ENCODE data around the gene KRTAP4-7.
A peak's percentile ranks its signal among the peaks of the same experiment; 100 is the strongest.
"Not testable (repeated sequence)": the region's sequence is repeated elsewhere in the genome, so short reads cannot be mapped to it uniquely, and the experiment has no call there.

Gene KRTAP4-7

GRCh38 chr17:41052566-41052965 is 31.4 kb upstream of the KRTAP4-7 start:
- in situ Hi-C loops (cut with HindIII; ENCODE audit: low sequenced_read_pairs): no loop called here
- TF ChIP-seq, protein P1, sequence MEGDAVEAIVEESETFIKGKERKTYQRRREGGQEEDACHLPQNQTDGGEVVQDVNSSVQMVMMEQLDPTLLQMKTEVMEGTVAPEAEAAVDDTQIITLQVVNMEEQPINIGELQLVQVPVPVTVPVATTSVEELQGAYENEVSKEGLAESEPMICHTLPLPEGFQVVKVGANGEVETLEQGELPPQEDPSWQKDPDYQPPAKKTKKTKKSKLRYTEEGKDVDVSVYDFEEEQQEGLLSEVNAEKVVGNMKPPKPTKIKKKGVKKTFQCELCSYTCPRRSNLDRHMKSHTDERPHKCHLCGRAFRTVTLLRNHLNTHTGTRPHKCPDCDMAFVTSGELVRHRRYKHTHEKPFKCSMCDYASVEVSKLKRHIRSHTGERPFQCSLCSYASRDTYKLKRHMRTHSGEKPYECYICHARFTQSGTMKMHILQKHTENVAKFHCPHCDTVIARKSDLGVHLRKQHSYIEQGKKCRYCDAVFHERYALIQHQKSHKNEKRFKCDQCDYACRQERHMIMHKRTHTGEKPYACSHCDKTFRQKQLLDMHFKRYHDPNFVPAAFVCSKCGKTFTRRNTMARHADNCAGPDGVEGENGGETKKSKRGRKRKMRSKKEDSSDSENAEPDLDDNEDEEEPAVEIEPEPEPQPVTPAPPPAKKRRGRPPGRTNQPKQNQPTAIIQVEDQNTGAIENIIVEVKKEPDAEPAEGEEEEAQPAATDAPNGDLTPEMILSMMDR (IDR thresholded peaks at IDR 0.05; ENCODE audit: low read depth, low read length, missing control alignments): no peak
- DNase-seq (ENCODE audit: low read depth): no peak

GRCh38 chr17:41054025-41054424 is 29.9 kb upstream of the KRTAP4-7 start:
- TF ChIP-seq, protein P1 (IDR thresholded peaks at IDR 0.05; ENCODE audit: low read depth, low read length, missing control alignments): no peak
- DNase-seq (ENCODE audit: low read depth): no peak
- H3K4me3 ChIP-seq (ENCODE audit: low read depth, low read length): no peak overlapping the region
- in situ Hi-C loops (cut with HindIII; ENCODE audit: low sequenced_read_pairs): no loop called here

More at GRCh38 chr17:41052566-41052965, 31.4 kb upstream of the KRTAP4-7 start:
- H3K4me3 ChIP-seq (ENCODE audit: low read depth, low read length): no peak overlapping the region

GRCh38 chr17:41054556-41054955 is 29.4 kb upstream of the KRTAP4-7 start:
- H3K4me3 ChIP-seq (ENCODE audit: low read depth, low read length); in situ Hi-C loops (cut with HindIII; ENCODE audit: low sequenced_read_pairs); DNase-seq (ENCODE audit: low read depth): not testable (repeated sequence)

DNA sequence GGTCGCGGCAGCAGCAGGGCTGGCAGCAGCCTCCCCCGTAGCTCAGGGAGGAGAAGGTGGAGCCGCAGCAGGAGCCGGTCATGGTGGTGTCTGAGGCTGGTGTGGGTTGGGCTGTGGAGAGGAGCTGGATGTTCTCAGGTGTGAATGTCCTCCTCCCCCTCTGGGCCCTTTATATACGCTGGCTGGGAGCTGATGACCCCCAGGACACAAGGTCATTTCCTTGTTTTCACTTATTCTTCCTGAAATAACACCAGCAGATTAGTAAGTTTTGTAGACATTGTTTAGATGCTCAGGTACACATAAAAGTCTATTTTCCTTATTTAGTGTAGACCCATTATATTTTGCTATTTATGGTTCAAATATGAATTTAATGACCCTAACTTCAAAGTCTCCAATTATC is 28.8 kb upstream of the KRTAP4-7 start, which contains the start of gene KRTAP2-2:
Gene KRTAP2-2 (minus strand): TSS at position 101 of the 400 bp plus-strand sequence. CDS start 19 bp downstream, at position 82.
- in situ Hi-C loops (cut with HindIII; ENCODE audit: low sequenced_read_pairs); DNase-seq (ENCODE audit: low read depth): not testable (repeated sequence)

GRCh38 chr17:41057547-41057946 is 26.4 kb upstream of the KRTAP4-7 start:
- in situ Hi-C loops (cut with HindIII; ENCODE audit: low sequenced_read_pairs): no loop called here
- no peak for DNase-seq (ENCODE audit: low read depth)
- TF ChIP-seq, protein P1 (IDR thresholded peaks at IDR 0.05; ENCODE audit: low read depth, low read length, missing control alignments): no peak
- no peak overlapping the region for H3K4me3 ChIP-seq (ENCODE audit: low read depth, low read length)

More for the DNA sequence above, 28.8 kb upstream of the KRTAP4-7 start, which contains the start of gene KRTAP2-2:
- not testable (repeated sequence) for H3K4me3 ChIP-seq (ENCODE audit: low read depth, low read length)

DNA sequence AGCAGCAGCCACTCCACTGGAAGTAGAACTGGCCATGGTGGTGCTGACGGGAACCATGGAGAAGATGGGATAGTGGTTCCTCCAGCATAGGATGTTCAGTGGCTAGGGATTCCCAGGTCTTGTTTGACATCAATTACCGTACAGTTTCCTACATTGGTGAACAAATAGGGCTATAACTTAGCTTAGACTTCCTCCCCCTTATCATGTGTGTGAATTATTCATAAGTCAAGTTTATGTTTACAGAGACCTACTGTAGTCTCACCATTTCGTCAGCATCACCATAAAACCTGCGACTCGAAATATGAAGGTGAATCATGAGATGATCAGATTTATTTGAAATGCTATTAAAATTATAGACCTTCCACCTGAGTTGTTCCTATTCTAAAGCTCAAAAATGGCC is 25.2 kb upstream of the KRTAP4-7 start:
- in situ Hi-C loops (cut with HindIII; ENCODE audit: low sequenced_read_pairs): no loop called here
- DNase-seq (ENCODE audit: low read depth): no peak
- TF ChIP-seq, protein P1 (IDR thresholded peaks at IDR 0.05; ENCODE audit: low read depth, low read length, missing control alignments): no peak
- H3K4me3 ChIP-seq (ENCODE audit: low read depth, low read length): no peak overlapping the region

DNA sequence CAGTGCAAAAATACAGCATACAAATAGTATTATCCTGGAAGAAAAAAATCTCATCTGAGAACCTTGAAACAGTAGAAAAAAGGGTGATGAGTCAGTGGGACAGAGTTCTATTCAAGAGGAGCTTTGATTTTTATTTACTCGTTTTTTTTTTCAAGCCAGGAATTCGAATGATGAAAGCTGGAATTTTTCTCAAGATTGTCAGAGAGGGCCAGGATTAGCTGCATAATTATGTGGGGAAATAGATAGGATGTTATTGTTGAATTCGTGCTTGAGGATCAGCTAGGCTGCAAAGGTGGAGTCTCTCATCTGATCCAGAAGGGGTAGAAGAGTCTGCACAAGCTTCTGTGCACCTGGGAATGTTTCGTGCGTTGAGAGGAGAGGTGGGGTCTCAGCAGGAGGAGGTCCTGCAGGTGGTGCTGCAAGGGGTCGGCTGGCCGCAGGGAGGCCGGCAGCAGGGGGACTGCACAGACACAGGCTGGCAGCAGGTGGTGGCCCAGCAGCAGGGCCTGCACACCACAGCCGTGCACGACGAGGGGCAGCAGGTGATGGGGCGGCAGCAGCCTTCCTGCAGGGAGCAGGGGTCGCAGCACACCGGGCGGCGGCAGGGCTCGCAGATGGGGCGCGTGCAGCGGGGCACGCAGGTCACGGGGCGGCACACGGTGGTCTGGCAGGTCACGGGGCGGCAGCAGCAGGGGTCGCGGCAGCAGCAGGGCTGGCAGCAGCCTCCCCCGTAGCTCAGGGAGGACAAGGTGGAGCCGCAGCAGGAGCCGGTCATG is 24.5 kb upstream of the KRTAP4-7 start:
- peak; percentile 57 for DNase-seq (ENCODE audit: low read depth)
- H3K4me3 ChIP-seq (ENCODE audit: low read depth, low read length); in situ Hi-C loops (cut with HindIII; ENCODE audit: low sequenced_read_pairs): not testable (repeated sequence)

DNA sequence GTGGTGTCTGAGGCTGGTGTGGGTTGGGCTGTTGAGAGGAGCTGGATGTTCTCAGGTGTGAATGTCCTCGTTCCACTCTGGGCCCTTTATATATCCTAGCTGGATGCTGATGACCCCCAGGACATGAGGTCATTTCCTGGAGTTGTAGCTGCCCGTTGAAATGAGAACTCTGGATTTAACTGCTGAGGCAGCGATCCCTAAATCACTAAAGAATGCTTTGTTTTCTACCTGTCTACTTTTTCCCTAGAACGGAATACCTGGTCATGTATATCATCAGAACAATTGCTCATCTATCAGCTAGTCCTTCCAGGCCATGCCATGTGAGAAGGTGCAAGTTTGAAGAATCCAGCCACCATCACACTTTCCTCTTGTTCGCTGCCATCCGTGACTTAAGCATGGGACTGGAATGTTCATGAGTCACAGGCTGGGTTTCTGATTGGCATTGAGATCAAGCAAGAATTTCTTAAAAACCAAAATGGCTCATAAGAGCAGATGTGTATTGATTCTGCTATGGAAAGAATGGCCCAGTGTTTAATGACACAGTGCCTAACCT is 23.8 kb upstream of the KRTAP4-7 start, which contains the start of gene KRTAP2-3:
Gene KRTAP2-3 (minus strand): TSS at position 63 of the 553 bp plus-strand sequence. CDS start 64 bp downstream, outside the sequence.
- TF ChIP-seq, protein P1 (IDR thresholded peaks at IDR 0.05; ENCODE audit: low read depth, low read length, missing control alignments): no peak
- H3K4me3 ChIP-seq (ENCODE audit: low read depth, low read length): no peak within 1 kb of the TSS
- peak; percentile 82 for DNase-seq (ENCODE audit: low read depth)
- in situ Hi-C loops (cut with HindIII; ENCODE audit: low sequenced_read_pairs): no loop called here

Measured in astrocyte of the cerebellum (primary cell).